MM.1S (cell line): Measurements from ENCODE around the gene HAPLN2.

Experiments
- DNase-seq: peaks from one replicate; pipeline ENCODE4 v3.0.0-alpha.2; 2015
- H2AFZ ChIP-seq: fragments of 300-600 bp; sonication (generic); 2 replicates; pipeline ENCODE4 v1.6.0; 2016; ENCODE audit warnings: antibody characterized with exemption, low read length
- H3F3A ChIP-seq: fragments of 300-600 bp; sonication (generic); 2 replicates; pipeline ENCODE4 v1.6.1; 2016; ENCODE audit warnings: mild to moderate bottlenecking, antibody characterized with exemption, low read length, moderate library complexity, mixed read lengths; ENCODE audit not compliant: insufficient read depth
- H3K27ac ChIP-seq: fragments of 300-600 bp; sonication (generic); 2 replicates; pipeline ENCODE4 v1.5.1; 2016; ENCODE audit warnings: mild to moderate bottlenecking, low read length
- H3K27me3 ChIP-seq: fragments of 300-600 bp; sonication (generic); replicated peaks from 2 replicates; pipeline ENCODE4 v1.6.0; 2016; ENCODE audit warnings: low read length; ENCODE audit not compliant: insufficient read depth
- H3K36me3 ChIP-seq: fragments of 300-600 bp; sonication (generic); replicated peaks from 2 replicates; pipeline ENCODE4 v1.6.1; 2016; ENCODE audit warnings: mild to moderate bottlenecking, low read length, mixed read lengths; ENCODE audit not compliant: insufficient read depth
- H3K4me1 ChIP-seq: fragments of 300-600 bp; sonication (generic); 2 replicates; pipeline ENCODE4 v1.6.1; 2016; ENCODE audit warnings: low read length, mixed read lengths
- H3K4me2 ChIP-seq: fragments of 300-600 bp; sonication (generic); 2 replicates; pipeline ENCODE4 v1.6.0; 2016; ENCODE audit warnings: low read depth, low read length
- H3K4me3 ChIP-seq: fragments of 300-600 bp; sonication (generic); 2 replicates; pipeline ENCODE4 v1.5.1; 2016; ENCODE audit warnings: low read length, mixed read lengths
- H3K79me2 ChIP-seq: fragments of 300-600 bp; sonication (generic); 2 replicates; pipeline ENCODE4 v1.6.1; 2016; ENCODE audit warnings: mixed run types, low read length, mixed read lengths
- H3K9ac ChIP-seq: fragments of 300-600 bp; sonication (generic); 2 replicates; pipeline ENCODE4 v1.6.1; 2016; ENCODE audit warnings: low read length, mixed read lengths
- H3K9me2 ChIP-seq: fragments of 300-600 bp; sonication (generic); replicated peaks from 2 replicates; pipeline ENCODE4 v1.6.1; 2016; ENCODE audit warnings: mild to moderate bottlenecking, low read length, mixed read lengths; ENCODE audit not compliant: insufficient read depth
- H3K9me3 ChIP-seq: fragments of 300-600 bp; sonication (generic); replicated peaks from 2 replicates; pipeline ENCODE4 v1.6.1; 2016; ENCODE audit warnings: mild to moderate bottlenecking, low read length, mixed read lengths; ENCODE audit not compliant: insufficient read depth
- H4K20me1 ChIP-seq: fragments of 300-600 bp; sonication (generic); 2 replicates; pipeline ENCODE4 v1.6.1; 2016; ENCODE audit warnings: mild to moderate bottlenecking, low read length, moderate library complexity, mixed read lengths; ENCODE audit not compliant: insufficient read depth
- EZH2 ChIP-seq: fragments of 300-600 bp; sonication (generic); optimal IDR thresholded peaks from 2 replicates; pipeline ENCODE3; 2017; ENCODE audit warnings: low read depth, mild to moderate bottlenecking, antibody characterized with exemption, low read length, mixed read lengths
- EZH2phosphoT487 ChIP-seq: fragments of 300-600 bp; sonication (generic); IDR thresholded peaks from 2 replicates; pipeline ENCODE4 v1.6.1; 2018; ENCODE audit warnings: antibody characterized with exemption, low read length
- TF ChIP-seq, protein P1 (sequence below): fragments of 300-600 bp; sonication (generic); IDR thresholded peaks from 2 replicates; pipeline ENCODE4 v1.5.1; 2016; ENCODE audit warnings: antibody characterized with exemption, low read length, mixed read lengths

HAPLN2 gene

DNA sequence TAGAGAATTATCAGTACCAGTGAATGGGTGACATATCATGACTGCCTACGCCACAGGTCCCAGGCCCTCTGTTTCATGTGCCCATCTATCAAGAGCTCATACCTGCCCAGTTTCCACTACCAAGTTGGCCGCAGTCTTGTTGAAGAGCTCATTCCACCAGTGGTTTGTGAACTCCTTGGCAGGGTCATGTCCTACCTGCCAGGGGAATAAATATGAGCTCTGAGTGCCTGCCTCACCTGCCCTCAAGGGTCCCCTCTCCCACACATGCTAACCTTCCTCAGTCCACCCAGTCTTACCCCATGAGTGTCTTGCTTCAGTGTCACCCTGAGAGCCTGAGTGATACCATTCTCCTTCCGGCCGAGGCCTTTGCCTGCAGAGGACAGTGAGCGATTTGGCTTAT lies 21.1 kb upstream of the HAPLN2 start:
- peaks cover 18% of the 10 kb centered on the region; the same call in 1 of the 2 replicates for H3K36me3 ChIP-seq
- TF ChIP-seq EZH2phosphoT487: no peak
- no peak for TF ChIP-seq EZH2
- TF ChIP-seq, protein P1, sequence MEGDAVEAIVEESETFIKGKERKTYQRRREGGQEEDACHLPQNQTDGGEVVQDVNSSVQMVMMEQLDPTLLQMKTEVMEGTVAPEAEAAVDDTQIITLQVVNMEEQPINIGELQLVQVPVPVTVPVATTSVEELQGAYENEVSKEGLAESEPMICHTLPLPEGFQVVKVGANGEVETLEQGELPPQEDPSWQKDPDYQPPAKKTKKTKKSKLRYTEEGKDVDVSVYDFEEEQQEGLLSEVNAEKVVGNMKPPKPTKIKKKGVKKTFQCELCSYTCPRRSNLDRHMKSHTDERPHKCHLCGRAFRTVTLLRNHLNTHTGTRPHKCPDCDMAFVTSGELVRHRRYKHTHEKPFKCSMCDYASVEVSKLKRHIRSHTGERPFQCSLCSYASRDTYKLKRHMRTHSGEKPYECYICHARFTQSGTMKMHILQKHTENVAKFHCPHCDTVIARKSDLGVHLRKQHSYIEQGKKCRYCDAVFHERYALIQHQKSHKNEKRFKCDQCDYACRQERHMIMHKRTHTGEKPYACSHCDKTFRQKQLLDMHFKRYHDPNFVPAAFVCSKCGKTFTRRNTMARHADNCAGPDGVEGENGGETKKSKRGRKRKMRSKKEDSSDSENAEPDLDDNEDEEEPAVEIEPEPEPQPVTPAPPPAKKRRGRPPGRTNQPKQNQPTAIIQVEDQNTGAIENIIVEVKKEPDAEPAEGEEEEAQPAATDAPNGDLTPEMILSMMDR: no peak
- H3K27me3 ChIP-seq: no peaks in the 10 kb centered on the region
- no peaks in the 10 kb centered on the region for H3K9me3 ChIP-seq
- peaks cover 66% of the 10 kb centered on the region for H3K79me2 ChIP-seq
- no peak overlapping the region for H3K9ac ChIP-seq
- peaks cover 26% of the 10 kb centered on the region for H3F3A ChIP-seq
- H3K4me2 ChIP-seq: no peak overlapping the region
- no peaks in the 10 kb centered on the region for H3K9me2 ChIP-seq
- DNase-seq: no peak
- no peak overlapping the region for H2AFZ ChIP-seq
- no peak overlapping the region for H3K4me3 ChIP-seq
- H3K4me1 ChIP-seq: peaks cover 12% of the 10 kb centered on the region
- H3K27ac ChIP-seq: no peak overlapping the region
- H4K20me1 ChIP-seq: no peaks in the 10 kb centered on the region

DNA sequence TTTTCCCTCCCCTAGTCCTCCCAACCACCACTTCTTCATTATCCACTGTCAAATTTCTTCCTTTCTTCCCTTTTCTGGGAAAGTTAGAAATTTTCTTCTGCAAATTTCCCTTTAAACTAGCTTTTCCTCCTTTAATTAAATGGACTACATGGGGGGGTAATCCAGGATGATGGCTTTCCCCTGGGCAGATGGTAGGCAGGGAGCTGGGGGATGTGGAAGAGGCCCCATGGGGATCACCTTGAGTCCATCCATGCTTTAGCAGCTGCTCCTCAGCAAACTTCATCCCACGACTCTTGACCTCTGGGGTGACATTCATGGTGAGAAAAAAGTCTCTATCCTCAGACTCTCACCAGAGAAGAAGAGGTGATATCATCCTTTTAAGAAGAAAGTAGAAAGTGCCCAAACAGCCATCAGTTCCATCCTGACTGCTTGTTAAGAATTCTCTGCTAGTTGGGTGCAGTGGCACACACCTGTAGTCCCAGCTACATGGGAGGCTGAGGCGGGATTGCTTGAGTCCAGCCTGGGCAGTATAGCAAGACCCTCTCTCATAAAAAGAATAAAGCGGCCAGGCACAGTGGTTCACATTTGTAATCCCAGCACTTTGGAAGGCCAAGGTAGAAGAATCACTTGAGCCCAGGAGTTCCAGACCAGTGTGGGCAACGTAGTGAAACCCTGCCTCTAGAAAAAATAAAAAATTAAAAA lies 20.3 kb upstream of the HAPLN2 start:
- no peaks in the 10 kb centered on the region for H3K9me2 ChIP-seq
- no peak overlapping the region for H3K4me2 ChIP-seq
- TF ChIP-seq, protein P1: no peak
- no peak for TF ChIP-seq EZH2phosphoT487
- no peak for TF ChIP-seq EZH2
- no peak overlapping the region for H3K27ac ChIP-seq
- no peaks in the 10 kb centered on the region for H4K20me1 ChIP-seq
- no peak overlapping the region for H3K4me3 ChIP-seq
- H3K9me3 ChIP-seq: no peaks in the 10 kb centered on the region
- no peak overlapping the region for H3K9ac ChIP-seq
- no peak overlapping the region for H2AFZ ChIP-seq
- H3K4me1 ChIP-seq: peaks cover 12% of the 10 kb centered on the region
- H3K36me3 ChIP-seq: peaks cover 18% of the 10 kb centered on the region; the same call in 1 of the 2 replicates
- DNase-seq: no peak
- no peaks in the 10 kb centered on the region for H3K27me3 ChIP-seq
- H3F3A ChIP-seq: peaks cover 21% of the 10 kb centered on the region
- peaks cover 61% of the 10 kb centered on the region for H3K79me2 ChIP-seq

DNA sequence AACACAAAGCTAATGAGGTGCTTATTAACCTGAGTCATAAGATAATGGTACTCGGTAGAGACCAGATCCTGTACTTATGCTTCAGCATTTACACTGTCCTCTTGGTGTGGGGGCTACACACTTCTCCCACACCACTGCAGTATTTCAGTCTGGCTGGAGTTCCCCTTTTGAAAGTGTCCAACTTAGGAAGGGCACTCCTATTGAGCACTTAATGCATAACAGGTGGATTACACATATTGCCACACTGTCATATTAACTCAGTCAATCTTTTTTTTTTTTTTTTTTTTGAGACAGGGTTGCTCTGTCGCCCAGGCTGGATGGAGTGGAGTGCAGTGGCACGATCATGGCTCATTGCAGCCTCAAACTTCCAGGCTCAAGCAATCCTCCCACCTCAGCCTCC lies 19.4 kb upstream of the HAPLN2 start:
- Histone ChIP-seq H3K9ac (no peak overlapping the region), H3K79me2 (peaks cover 56% of the 10 kb centered on the region), H3K4me2 (peak overlapping the region; percentile 86), H3K4me1 (peaks cover 12% of the 10 kb centered on the region), H3K9me2 (no peaks in the 10 kb centered on the region), H3K27me3 (no peaks in the 10 kb centered on the region), H3K4me3 (peak overlapping the region; percentile 84), H3K9me3 (no peaks in the 10 kb centered on the region), H3K27ac (no peak overlapping the region), H2AFZ (no peak overlapping the region), H3F3A (peaks cover 20% of the 10 kb centered on the region), H4K20me1 (no peaks in the 10 kb centered on the region), H3K36me3 (peaks cover 18% of the 10 kb centered on the region; the same call in 1 of the 2 replicates)
- peak; percentile 87 for DNase-seq
- TF ChIP-seq, protein P1: peak; percentile 53
- TF ChIP-seq EZH2 (no peak), EZH2phosphoT487 (no peak)
